HL-60/S4 treated with retinoic acid at 250 ng/mL for 4 days and 3 days (cell line): ENCODE results near the gene CTNND1.
"Not testable (repeated sequence)": the region's sequence is repeated elsewhere in the genome, so short reads cannot be mapped to it uniquely, and the experiment has no call there.

ENCODE experiments used
- in situ Hi-C: fragments of 300-500 bp; cut with MboI; formaldehyde crosslinking; loops from 2 replicates; pipeline ENCODE4 v1.7.0; 2022; ENCODE audit warnings: low sequenced_read_pairs

CTNND1 gene

DNA sequence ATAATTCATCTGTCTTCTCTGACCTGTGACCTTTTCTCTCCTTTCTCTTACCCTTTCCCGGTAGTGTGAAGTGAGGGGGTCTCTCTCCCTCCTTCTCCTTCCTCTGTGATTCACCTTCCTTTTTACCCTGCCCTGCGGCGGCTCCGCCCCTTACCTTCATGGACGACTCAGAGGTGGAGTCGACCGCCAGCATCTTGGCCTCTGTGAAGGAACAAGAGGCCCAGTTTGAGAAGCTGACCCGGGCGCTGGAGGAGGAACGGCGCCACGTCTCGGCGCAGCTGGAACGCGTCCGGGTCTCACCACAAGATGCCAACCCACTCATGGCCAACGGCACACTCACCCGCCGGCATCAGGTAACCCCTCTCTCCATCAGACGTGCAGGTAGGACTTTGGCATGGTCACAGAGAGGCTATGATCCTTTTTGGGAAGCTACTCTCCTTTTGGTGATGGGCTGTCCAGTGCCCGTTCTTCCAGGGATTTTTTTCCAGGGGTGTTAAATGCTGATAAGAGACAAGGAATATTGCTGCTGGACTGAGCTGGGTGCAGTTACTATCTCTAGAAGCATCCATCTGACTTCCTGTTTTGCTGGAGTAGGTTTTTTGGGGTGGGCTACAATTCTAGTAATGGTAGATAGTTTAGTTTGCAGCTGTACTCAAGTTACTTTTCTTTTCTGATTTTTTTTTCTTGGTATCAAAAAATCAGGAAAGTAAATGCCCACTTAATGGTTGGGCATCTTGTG lies 29.9 kb downstream of the CTNND1 start:
- in situ Hi-C loops, result loop anchor here (10.0 kb wide), 1 partner anchor 47 kb away; the partner anchor contains the start of gene SELENOH

DNA sequence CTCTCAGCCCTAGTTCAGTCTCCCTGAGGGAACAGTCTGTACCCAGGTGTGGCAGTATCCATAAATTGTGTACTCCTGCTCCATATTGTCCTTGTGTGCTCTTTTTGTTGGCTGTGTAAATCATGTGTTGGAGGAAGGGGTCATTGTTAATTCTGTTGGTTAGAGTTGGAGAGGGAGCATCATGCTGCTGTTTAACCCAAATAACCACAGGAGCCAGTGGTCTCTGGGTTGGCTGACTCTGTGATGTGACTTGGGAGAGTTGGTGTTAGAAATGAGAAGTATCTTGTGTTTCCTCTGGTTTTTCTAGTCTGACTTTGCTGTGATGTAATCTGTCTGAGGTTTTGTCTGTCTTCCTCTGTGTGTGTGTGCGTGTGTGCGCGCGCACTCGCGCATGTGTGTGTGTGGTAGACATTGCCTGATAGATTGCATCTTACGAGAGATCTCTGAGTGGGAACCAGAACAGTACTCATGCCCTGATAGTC lies 30.5 kb downstream of the CTNND1 start:
- in situ Hi-C loops, result loop anchor here (10.0 kb wide), 1 partner anchor 47 kb away; the partner anchor contains the start of gene SELENOH

DNA sequence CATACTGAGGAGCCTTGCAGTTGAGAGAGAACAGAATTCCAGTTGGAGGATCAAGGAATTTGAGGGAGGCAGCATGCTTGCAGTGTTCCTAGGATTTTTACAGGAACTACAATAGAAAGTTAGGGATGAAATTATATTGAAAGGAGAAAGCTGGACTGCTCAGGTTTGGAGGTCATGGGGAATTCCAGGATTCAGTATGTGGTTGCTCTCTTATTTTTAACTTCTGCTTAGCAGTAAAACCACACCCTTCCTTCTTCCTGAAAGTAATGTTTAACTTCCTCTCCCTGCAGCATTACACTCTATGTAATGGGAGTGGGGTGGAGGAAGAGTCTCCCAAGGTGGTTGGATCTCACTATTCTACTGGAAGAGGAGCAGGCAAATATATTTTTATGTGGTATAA lies 31.3 kb downstream of the CTNND1 start:
- in situ Hi-C loops, result loop anchor here (10.0 kb wide), 1 partner anchor 48 kb away; the partner anchor contains the start of gene SELENOH

DNA sequence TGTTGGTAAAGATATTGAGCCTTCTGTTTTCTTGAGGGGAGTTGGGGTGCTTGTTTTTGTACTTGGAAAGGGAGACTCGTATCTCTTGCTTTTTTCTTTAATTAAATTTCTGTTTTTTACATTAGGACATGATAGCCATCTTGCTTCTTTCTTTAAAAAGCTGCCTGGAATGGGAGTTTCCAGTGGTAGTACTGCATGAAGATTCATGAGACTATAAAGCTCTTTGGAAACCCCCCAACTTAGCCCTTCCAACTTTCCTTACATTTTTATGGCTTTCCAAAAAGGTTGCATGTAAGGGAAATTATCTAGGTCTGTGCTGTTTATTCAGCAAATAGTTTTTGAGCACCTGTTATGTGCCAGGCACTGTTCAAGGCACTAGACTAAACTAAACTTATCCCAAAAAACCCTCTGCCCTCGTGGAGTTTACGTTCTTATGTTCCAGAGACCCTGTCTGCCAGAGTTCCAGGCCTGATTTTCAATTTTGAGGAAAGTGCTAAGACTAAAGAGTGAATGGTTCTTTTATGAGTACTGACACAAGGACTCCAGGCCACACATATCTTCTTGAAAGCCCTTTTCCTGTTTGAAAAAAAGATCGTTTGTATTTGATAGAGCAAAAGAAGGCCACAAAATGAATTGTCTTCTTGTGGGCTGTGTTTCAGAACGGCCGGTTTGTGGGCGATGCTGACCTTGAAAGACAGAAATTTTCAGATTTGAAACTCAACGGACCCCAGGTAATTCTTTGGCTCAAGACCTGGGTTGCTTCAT lies 31.9 kb downstream of the CTNND1 start:
- in situ Hi-C loops, result loop anchor here (10.0 kb wide), 1 partner anchor 49 kb away; the partner anchor contains the start of gene SELENOH

DNA sequence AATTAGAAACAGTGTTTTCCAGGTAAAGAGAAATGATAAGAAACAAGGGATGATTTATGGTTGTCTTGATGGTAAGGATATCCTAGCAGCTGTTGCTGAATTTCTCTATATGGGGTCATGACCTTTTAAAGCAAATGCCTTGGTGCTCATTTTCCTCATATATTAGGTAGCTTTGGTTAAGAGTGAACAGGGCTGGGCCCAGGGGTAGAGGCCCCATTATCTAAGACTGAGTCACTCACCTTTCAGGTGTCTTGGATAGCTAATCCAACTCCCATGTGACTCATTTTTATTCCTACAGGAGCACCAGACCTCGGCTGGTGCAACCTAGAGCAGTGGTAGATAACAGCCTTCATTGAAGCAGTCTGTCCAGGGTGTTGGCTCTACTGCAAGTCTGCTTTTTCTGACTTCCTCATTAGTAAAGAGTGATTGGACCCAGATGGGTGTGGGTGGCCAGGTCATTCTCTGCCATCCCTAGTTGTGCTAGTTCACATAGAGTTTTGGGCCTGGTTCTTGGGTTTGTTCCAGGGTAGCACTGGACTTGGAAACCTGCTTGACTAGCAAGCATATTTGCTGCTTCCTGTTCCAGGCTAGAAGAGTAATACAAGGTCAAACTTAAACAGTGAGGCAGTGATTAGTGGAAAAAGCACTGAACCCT lies 37.4 kb downstream of the CTNND1 start:
- in situ Hi-C loops, result loop anchor here (10.0 kb wide), 1 partner anchor 54 kb away; the partner anchor contains the start of gene SELENOH

DNA sequence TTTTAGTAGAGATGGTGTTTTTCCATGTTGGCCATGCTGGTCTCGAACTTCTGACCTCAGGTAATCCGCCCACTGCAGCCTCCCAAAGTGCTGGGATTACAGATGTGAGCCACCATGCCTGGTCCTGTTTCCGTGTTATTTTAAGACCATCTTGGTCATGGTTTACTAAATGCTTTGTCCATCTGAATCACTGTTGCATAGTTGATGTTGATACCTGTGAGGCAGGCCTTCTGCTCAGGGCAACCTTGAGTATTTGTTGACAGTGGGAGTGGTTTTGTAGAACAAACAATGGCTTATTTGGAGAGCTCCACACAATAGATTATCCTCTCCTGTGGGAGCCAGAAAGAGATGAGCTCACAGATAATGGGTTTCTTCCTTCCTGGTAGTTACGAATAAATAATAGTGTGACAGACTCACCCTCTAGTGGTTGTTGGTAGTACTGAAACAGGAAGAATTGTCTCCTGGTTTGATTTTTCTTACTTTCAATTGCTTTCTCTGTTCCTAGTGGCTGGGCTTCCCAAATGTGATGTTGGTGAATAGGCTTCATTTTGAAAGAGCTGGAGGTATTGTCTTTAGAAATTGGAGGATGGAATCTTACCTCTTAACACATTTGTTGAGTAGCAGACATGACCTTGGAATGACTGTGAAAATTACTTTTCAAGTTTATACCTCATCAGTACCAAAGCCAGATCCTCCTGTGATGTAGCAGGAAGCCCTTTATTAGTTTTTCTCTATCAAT lies 39.0 kb downstream of the CTNND1 start:
- in situ Hi-C loops, result no loop called here

DNA sequence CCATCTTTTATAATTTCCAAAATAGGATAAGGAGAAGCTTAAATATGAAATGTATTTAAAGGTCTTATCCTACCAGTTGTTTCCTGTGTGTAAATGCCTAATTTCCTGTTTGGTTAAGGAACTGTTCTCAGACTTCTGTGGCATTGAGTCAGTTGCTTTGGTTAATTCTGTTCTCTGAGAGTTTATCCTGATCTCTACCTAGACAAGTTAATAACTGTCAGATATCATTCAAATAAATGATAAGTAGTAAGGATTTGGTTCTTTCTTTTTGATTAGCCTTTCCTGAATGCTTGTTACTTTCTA lies 39.5 kb downstream of the CTNND1 start:
- in situ Hi-C loops, result no loop called here

DNA sequence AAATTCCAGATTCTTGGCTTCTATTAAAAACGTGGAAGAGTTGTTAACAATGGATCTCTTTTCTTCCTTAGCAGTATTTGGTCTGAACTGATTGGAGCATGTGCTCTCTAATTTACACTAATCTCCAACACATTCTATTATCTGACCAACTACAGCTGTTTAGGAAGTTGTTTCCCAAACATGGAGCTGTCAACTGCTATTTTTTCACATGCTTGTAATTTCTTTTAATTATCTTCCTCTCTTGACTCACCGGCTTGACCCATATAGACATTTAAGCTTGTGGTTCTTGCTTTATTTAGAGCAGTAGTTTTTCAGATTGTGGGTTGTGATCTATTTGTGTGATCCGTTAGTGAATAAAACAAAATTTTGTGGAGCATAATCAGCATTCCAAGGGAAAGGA lies 40.8 kb downstream of the CTNND1 start:
- in situ Hi-C loops, result no loop called here

DNA sequence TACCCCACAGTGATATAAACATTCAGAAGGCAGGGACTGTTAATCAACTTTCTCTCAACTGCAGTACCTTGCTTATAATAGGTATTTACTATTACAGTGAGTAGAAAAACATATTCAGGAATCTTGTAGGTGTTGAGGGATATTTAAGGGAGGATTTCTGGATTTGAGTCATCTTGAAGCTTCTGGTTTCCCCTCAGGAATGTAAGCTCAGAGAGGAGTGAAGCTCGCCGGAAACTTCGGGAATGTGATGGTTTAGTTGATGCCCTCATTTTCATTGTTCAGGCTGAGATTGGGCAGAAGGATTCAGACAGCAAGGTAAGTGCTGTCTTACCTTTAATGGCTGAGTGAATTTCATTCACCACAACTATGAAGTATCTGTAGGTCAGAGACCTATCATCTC lies 42.9 kb downstream of the CTNND1 start:
- in situ Hi-C loops, result no loop called here

DNA sequence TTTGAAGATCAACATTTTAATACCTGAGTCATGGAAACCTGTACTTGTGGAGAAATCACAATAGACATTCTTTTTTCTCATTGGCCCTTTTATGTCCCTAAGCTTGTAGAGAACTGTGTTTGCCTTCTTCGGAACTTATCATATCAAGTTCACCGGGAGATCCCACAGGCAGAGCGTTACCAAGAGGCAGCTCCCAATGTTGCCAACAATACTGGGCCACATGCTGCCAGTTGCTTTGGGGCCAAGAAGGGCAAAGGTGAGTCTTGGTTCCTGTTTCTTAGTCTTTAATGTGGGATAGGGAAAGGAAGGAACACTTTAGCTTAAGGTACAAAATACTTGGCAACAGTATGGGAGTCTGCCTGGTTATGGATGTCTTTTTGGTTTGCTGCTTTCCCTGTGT lies 44.2 kb downstream of the CTNND1 start:
- in situ Hi-C loops, result no loop called here

DNA sequence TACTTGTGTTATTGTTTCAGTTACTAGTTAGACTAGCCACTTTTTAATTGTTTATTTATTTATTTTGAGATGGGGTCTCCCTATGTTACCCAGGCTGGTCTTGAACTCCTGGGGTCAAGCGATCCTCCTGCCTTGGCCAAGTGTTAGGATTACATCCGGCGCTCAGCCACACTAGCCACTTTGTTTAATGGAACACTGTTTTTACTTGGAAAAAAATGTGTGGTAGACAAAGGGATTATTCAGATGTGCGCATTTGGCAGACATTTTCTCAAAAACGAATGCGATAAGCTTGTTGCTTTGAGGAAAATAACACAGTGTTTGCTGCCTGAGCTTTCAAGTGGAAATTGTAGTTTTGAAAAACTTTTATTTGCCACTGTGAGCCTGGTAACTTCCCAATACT lies 51.0 kb downstream of the CTNND1 start:
- in situ Hi-C loops, result no loop called here

DNA sequence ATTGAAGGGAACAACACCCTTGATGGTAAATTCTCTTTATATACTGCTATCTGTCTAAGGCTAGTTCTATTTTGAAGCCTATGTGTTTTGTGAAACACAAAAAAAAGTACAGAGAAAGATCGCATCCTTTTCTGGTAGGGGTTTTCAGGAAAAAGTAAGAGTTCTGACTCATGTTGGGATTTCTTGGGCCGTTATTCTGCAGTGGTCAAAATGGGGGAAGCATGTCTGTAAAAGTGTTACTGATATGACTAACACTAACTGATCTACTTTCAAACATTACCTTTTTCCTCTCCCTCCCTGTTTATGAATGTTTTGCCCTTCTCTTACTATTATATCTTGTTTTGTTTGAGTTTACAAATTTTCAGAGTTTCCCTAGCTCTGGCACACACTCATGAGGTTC lies 53.9 kb downstream of the CTNND1 start:
- in situ Hi-C loops, result no loop called here

DNA sequence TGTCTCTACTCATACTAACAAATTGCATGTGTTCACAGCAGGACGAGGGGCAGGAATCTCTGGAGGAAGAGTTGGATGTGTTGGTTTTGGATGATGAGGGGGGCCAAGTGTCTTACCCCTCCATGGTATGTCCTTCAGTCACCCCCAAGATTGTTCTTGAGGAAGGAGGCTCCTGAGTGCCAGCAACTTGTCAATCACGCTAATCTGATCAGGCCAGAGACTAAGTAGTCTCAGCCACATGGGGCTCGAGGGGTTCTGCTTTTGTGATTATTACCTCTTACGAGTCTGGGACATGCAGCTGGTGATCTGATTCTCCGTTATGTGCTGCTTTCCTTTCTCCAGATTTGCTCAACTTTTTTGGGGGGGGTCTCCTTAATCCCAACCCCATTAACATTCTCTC lies 54.3 kb downstream of the CTNND1 start:
- in situ Hi-C loops, result no loop called here

DNA sequence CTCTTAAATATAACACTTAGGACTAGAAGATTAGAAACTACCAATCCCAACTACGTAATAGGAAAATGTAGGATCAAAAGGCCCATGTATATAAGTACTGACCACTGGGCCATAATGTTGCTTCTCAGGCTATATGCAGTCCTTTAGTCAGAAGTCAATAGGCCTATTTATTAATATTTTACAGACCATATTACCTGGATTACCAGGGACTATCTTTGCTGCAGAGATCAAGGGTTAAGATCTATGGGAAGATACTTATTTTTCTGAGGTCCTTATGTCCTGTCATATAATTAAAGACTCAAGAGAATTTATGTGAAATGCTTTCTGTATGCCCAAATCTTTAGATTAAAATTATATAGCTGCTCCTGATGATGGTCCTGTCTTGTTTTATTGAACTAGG lies 57.2 kb downstream of the CTNND1 start:
- in situ Hi-C loops, result no loop called here

DNA sequence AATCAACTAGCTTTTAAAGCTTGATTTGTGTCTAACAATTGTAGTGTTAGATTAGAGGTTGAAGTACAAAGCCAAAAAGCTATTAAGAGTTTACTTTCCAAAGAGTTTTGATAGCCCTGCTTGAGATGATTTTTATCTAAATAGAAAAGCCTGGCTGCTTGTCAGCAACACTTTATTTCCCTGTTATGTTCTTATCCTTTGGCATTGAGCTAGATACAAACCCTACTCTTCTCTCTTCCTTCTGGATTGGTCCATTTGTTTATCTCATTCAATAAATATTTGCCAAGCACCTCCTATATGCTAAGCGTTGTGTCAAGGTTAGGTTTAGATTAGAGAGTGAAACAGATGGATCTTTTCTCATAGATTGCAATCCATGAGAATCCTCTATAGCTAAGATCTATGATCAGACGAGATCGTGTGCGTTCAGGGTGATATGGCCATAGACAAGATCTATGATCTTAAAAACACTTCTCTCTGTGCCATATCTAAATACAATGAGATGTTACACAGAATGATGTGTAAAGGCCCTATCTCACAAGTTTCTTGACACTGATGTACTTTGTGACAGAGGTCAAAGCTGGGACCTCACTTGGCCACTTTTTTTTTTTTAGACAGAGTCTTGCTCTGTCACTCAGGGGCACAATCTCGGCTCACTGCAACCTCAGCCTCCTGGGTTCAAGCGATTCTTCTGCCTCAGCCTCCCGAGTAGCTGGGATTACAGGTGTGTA lies 57.8 kb downstream of the CTNND1 start:
- in situ Hi-C loops, result no loop called here

DNA sequence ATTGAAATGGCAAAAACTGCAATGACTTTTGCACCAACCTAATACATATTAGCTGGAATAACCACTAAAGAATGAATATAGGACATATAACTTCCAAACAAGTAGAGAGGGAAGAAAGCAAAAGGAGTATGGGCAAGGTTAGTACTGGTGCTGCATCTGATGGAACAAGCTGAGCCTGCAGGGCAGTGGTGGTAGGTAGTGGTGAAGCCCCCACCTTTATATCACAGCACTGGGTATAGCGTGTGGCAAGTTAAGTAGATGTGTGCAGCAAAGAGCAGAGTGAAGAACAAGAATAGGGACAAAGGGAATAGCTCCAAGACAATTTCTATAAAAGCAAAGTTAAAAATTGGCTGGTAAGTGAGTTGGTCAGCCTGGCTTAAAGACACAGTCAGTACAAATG lies 62.3 kb downstream of the CTNND1 start:
- in situ Hi-C loops, result no loop called here

DNA sequence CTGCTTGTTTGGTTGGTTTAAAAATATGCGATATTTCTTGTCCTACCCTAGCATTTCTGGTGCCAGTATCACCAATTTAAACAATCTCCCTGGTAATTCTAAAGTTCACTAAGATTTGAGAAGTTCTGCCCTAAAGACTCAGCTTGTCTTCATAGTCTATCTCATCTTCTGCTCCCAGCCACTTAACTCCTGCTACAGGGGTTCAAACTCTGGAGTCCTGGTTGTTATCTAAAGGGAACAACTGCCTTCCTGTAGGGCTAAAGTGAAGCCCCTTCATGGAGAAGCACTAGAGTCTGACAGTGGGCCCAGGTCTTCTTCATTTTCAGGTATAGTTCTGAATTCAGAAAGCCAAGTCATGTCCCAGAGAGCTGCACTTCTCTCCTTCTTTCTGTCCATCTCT lies 73.2 kb downstream of the CTNND1 start:
- in situ Hi-C loops, result no loop called here

DNA sequence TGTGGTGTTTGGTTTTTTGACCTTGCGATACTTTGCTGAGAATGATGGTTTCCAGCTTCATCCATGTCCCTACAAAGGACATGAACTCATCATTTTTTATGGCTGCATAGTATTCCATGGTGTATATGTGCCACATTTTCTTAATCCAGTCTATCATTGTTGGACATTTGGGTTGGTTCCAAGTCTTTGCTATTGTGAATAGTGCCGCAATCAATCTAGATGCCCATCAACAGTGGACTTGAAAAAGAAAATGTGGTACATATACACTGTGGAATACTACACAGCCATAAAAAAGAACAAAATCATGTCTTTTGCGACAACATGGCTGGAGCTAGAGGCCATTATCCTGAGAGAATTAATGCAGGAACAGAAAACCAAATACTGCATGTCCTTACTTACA lies 77.0 kb downstream of the CTNND1 start:
- in situ Hi-C loops, result not testable (repeated sequence)

DNA sequence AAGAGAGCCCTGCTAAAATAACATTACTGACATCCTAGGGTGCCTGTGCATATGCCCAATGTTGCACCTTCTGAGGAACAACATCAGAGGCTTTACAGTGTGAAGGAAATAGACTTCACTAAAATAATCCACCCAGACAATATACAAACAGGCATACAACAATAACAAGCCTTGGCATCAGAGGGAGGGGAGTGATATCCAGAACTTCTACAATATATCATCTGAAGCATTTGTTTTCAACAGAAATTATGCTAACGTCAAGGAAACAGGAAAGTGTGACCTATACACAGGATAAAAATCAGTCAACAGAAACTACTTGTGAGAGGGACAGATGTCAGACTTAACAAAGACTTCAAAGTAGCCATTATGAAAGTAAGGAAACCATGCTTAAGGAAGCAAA lies 81.3 kb downstream of the CTNND1 start:
- in situ Hi-C loops, result no loop called here

DNA sequence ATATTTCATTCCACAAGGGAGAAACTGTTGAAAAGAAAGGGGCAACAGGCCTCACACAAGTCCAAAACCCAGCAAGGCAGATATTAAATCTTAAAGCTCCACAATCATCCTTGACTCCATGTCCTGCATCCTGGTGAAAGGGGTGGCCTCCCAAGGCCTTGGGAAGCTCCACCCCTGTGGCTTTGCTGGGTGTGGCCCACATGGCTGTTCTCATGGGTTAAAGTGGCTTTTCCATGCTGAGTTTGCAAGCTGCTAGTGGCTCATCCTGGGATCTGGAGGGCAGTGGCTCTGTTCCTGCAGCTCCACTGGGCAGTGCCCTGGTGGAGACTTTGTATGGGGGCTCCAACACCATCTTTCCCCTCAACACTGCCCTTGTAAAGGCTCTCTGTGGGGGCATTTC lies 106.4 kb downstream of the CTNND1 start:
- in situ Hi-C loops, result no loop called here
